ENCODE data around the gene EXOC8.

EXOC8 gene

DNA sequence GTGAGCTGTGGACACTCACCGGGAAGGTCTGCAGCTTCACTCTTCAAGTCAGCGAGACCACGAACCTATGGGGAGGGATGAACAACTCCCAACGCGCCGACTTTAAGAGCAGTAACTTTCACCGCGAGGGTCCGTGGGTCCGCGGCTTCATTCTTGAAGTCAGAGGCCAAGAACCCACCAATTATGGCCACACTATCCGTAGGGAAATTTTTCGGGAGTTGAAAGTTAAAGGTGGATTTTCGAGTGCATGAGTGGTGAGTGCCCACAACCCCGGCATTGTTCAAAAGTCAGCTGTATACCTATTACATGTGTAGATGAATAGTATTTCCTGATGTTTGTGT, 19.7 kb downstream of the EXOC8 start:
- no peaks in the 10 kb centered on the region for H3K36me3 Mint-ChIP-seq
- CTCF ChIA-PET: interaction anchor here (1.5 kb wide), 1 partner anchor 277 kb away, joined by 3 read pairs; no protein-coding TSS in a partner anchor
- peaks cover 4% of the 10 kb centered on the region for H3K27me3 Mint-ChIP-seq
- DNase-seq: no peak
- no peak overlapping the region for H3K4me3 Mint-ChIP-seq
- no peaks in the 10 kb centered on the region for H3K4me1 Mint-ChIP-seq
- no peaks in the 10 kb centered on the region for H3K9me3 Mint-ChIP-seq
- H3K27ac Mint-ChIP-seq: no peak overlapping the region

DNA sequence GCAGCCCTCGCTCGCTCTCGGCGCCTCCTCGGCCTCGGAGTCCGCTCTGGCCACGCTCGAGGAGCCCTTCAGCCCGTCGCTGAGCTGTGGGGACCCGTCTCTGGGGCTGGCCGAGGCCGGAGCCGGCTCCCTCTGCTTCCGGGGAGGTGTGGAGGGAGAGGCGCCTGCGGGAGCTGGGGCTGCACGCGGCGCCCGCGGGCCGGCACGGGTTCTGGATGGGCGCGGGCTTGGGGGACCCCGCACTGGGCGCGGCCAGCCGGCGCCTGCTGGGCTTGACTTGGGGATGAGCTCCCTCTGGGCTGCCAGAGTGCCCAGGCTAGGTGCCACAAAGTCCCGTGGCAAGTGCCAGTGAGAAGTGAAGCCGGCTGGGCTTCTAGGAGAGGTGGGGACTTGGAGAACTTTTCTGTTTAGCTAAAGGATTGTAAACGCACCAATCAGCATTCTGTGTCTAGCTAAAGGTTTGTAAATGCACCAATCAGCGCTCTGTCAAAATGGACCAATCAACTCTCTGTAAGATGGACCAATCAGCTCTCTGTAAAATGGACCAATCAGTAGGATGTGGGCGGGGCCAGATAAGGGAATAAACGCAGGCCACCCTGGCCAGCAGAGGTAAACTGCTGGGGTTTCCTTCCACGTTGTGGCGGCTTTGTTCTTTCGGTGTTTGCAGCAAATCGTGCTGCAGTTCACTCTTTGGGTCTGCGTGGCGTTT, 20.2 kb downstream of the EXOC8 start:
- H3K4me1 Mint-ChIP-seq: no peaks in the 10 kb centered on the region
- H3K4me3 Mint-ChIP-seq: no peak overlapping the region
- no peaks in the 10 kb centered on the region for H3K36me3 Mint-ChIP-seq
- no peak overlapping the region for H3K27ac Mint-ChIP-seq
- CTCF ChIA-PET: interaction anchor here (1.3 to 1.5 kb wide), 3 partner anchors 18 to 278 kb away, joined by 3 to 4 read pairs (median 3); no protein-coding TSS in a partner anchor
- H3K27me3 Mint-ChIP-seq: peaks cover 6% of the 10 kb centered on the region
- DNase-seq: no peak
- H3K9me3 Mint-ChIP-seq: no peaks in the 10 kb centered on the region

DNA sequence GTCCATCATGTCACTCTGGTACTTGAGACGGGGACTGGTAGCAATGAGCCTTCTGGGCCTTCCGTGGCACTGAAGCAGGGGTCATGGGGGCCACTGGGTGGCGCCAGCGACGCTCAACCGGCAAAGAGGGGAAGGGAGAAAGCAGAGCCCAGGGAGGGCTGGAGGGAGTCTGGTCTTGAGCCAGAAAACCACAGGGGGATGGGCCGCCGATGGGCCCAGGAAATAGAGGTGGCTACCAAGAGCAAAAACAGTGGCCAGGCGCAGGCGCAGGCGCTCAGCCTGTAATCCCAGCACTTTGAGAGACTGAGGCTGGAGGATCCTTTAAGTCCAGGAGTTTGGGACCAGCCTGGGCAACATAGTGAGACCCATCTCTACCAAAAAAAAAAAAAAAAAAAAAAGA, 21.8 kb downstream of the EXOC8 start:
- Mint-ChIP-seq H3K27me3 (peaks cover 10% of the 10 kb centered on the region), H3K27ac (no peak overlapping the region), H3K4me3 (no peak overlapping the region), H3K36me3 (no peaks in the 10 kb centered on the region), H3K9me3 (no peaks in the 10 kb centered on the region), H3K4me1 (no peaks in the 10 kb centered on the region)
- DNase-seq: peak; percentile 66
- CTCF ChIA-PET: interaction anchor here (0.9 to 1.9 kb wide), 13 partner anchors 11 to 291 kb away, joined by 3 to 10 read pairs (median 4); partner anchors contain the start of genes EXOC8 and SPRTN

DNA sequence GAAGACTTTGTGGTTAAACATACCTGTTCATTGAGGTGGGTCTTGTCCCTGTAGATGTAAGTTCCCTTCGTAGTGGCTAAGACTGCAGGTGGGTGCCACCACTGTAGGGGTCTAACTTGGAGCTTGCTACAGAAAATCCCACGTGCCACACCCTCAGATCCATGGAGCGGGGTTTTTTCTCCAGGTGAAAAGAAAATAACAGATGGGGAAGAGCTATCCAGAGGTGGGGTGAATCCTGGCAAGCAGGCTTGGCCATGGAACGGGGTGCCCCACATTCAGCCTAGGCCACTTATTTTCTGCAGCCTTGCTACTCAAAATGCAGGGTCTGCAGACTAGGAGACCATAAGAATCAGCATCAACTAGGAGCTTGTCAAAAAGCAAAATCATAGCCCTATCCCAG, 24.0 kb downstream of the EXOC8 start:
- Mint-ChIP-seq H3K36me3 (no peaks in the 10 kb centered on the region), H3K9me3 (no peaks in the 10 kb centered on the region), H3K27me3 (peaks cover 10% of the 10 kb centered on the region), H3K4me1 (no peaks in the 10 kb centered on the region), H3K4me3 (no peak overlapping the region), H3K27ac (no peak overlapping the region)
- CTCF ChIA-PET: interaction anchor here (1.0 kb wide), 1 partner anchor 24 kb away, joined by 4 read pairs; the partner anchor contains the start of genes EXOC8 and SPRTN
- no peak for DNase-seq

DNA sequence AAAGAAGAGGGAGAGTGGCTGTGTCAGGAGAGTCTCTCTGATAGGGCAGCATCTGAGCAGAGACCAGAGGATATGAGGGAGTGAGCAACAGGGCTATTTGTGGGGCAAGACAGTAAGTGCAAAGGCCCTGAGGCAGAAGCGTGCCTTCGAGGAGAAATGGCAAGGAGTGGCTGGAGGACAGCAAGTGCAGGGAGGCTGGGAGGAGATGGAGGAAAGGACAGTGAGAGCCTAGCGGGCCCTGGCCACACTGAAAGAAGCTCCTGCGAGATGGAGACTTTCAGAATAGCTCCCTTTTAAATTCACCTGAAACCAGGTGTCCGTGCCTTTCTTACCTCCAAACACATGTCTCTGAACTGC, 25.2 kb downstream of the EXOC8 start:
- Mint-ChIP-seq H3K4me3 (no peak overlapping the region), H3K9me3 (no peaks in the 10 kb centered on the region), H3K27me3 (peaks cover 10% of the 10 kb centered on the region), H3K4me1 (no peaks in the 10 kb centered on the region), H3K36me3 (no peaks in the 10 kb centered on the region), H3K27ac (no peak overlapping the region)
- DNase-seq: no peak
- CTCF ChIA-PET: no interaction called here

DNA sequence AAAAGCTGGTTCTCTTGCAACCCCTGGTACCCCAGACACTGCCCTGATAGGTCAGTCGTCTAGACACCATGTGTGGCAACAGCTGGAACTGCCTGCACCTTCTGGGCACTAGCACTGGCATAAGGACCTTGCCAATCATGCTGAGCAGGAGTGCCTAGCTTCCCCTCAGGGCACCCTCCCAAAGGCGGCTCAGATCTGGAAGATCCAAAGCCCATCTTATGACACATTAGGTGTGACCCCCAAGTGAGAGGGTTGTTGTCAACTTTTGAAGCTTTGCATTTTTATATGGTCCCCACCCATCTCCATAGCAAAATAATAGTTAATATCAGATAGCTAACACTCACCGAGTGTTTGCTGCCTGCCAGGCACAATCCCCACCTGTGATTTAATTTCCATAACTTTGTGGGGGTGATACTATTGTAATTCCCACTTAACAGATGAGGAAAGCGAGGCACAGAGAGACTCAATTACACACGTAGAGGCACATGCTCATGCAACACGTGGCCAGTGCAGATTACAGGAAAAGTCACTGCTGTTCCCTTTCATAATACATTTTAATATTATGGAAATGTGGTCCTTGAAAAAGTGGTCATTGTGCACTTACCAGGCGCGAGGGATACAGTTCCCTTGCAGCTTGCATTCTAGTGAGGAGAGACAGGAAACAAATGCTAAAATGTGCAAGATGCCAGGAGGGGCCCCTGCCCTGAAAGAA, 25.8 kb downstream of the EXOC8 start:
- Mint-ChIP-seq H3K27me3 (peaks cover 10% of the 10 kb centered on the region), H3K4me1 (no peaks in the 10 kb centered on the region), H3K4me3 (no peak overlapping the region), H3K9me3 (no peaks in the 10 kb centered on the region), H3K36me3 (no peaks in the 10 kb centered on the region), H3K27ac (no peak overlapping the region)
- CTCF ChIA-PET: no interaction called here
- DNase-seq: no peak

DNA sequence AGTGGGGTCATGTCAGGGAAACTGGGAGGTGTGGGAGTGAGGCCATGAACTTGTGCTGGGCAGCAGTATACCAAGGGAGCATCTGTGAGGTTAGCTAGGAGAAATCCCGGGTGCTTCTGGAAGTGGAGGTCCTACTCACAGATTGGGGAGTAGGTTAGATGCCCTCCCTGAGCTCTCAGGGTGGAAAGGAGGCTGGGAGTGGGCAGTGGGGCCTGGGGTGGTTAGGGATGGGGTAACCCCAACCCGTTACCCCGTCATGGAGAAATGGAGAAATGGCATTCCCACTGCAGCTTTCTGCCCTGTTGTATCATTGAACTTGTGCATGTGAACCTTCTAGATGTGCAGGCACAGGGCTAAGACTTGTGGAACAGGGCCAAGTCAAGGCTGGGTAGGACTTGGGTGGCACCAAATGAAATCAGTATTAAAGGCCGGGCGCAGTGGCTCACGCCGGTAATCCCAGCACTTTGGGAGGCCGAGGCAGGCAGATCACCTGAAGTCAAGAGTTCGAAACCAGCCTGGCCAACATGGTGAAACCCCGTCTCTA, 27.2 kb downstream of the EXOC8 start:
- DNase-seq: no peak
- no peaks in the 10 kb centered on the region for H3K4me1 Mint-ChIP-seq
- peaks cover 5% of the 10 kb centered on the region for H3K27me3 Mint-ChIP-seq
- no peaks in the 10 kb centered on the region for H3K36me3 Mint-ChIP-seq
- no peaks in the 10 kb centered on the region for H3K9me3 Mint-ChIP-seq
- H3K27ac Mint-ChIP-seq: no peak overlapping the region
- H3K4me3 Mint-ChIP-seq: no peak overlapping the region
- CTCF ChIA-PET: no interaction called here

DNA sequence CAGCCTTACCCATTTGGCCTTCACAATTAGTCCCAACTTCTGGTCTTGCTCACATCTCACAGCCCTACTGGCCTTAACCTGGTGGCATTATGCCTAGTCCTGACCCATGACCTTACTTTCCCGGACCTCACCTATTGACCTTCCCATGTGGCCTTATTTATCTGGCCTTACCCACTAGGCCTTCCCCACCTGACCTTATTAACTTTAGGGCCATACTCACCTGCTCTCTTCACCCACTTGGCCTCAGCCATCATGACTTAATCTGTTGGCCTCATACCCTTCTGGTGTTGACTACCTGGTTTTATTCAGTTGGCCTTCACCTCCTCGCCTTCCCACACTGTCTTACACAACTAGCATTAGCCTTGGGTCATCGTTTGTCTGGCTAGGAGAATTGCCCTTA, 35.7 kb downstream of the EXOC8 start:
- DNase-seq: no peak
- Mint-ChIP-seq H3K9me3 (no peaks in the 10 kb centered on the region), H3K27ac (no peak overlapping the region), H3K4me3 (no peak overlapping the region), H3K36me3 (no peaks in the 10 kb centered on the region), H3K4me1 (no peaks in the 10 kb centered on the region), H3K27me3 (no peaks in the 10 kb centered on the region)
- CTCF ChIA-PET: no interaction called here

DNA sequence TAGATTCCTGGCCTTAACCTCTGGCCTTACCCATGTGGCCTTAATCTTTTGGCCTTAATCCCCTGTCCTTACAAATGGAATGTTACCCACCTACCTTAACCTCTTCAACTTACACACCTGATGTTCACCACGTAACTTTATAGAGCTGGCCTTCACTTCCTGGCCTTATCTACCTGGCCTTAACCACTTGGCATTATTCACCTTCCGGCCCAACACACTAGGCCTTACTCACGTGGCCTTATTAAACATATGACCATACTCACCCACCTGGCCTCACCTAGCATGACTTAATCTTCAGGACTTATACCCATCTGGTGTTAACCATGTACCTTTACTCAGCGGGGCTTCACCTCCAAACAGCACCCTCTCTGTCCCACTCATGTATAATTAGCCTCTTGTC, 41.7 kb downstream of the EXOC8 start:
- no peaks in the 10 kb centered on the region for H3K4me1 Mint-ChIP-seq
- no peak overlapping the region for H3K27ac Mint-ChIP-seq
- DNase-seq: no peak
- H3K4me3 Mint-ChIP-seq: no peak overlapping the region
- CTCF ChIA-PET: interaction anchor here (0.9 kb wide), 1 partner anchor 81 kb away, joined by 3 read pairs; no protein-coding TSS in a partner anchor
- no peaks in the 10 kb centered on the region for H3K36me3 Mint-ChIP-seq
- H3K9me3 Mint-ChIP-seq: no peaks in the 10 kb centered on the region
- H3K27me3 Mint-ChIP-seq: peaks cover 6% of the 10 kb centered on the region

DNA sequence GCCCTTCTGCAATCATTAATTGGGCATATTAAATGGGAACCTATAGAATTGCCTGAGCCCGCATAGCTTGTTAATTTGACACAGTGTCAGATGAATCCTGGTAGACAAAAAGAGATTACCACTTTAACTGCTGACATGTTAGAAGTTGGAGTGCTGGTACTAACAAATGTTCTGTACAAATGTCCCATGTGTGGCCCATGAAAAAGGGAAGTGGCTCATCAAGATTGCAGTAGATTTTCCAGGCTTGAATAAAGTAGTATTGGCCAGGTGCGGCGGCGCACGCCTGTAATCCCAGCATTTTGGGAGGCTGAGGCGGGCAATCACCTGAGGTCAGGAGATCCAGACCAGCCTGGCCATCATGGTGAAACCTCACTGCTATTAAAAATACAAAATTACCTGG, 51.0 kb downstream of the EXOC8 start:
- Mint-ChIP-seq H3K27me3 (no peaks in the 10 kb centered on the region), H3K4me3 (no peak overlapping the region), H3K9me3 (no peaks in the 10 kb centered on the region), H3K4me1 (no peaks in the 10 kb centered on the region), H3K36me3 (no peaks in the 10 kb centered on the region), H3K27ac (no peak overlapping the region)
- no peak for DNase-seq
- CTCF ChIA-PET: no interaction called here

DNA sequence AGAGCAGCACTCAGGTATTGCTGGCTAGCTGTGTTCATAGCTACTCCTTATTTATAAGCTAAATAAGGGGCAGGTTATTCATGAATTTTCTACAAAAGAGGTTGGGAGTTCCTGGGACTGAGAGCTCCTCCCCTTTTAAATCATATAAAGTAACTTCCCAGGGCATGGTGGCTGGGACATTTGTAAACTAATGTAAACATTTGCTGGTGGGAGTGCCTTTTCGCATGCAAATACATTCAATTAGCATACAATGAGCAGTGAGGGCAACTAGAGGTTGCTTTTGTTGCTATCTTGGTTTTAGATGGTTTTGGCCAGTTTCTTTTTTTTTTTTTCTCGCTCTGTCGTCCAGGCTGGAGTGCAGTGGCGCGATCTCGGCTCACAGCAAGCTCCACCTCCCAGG, 53.2 kb downstream of the EXOC8 start:
- Mint-ChIP-seq H3K4me3 (no peak overlapping the region), H3K36me3 (peaks cover 2% of the 10 kb centered on the region), H3K27ac (no peak overlapping the region), H3K9me3 (no peaks in the 10 kb centered on the region), H3K4me1 (no peaks in the 10 kb centered on the region), H3K27me3 (no peaks in the 10 kb centered on the region)
- CTCF ChIA-PET: no interaction called here
- no peak for DNase-seq

Measured in activated naive CD4-positive, alpha-beta T cell treated with anti-CD3 and anti-CD28 coated beads, Interleukin-2, amount 10 ng/mL, durations not matched to agents 7 days and 5 days (primary cell).